H1 (cell line): ENCODE measurements around the gene FAH. TPM values are rescaled to one million over a fixed set of nuclear protein-coding genes. Genes with fewer than 3 reads are reported as not detected.

ENCODE experiments used
- CTCF ChIA-PET: fragments of 300-600 bp; sonication (Branson Sonifier 250); formaldehyde crosslinking; loops from one replicate; lab custom pipeline; 2021; ENCODE audit not compliant: partially characterized antibody; lab: Charles Lee
- POLR2A ChIA-PET: fragments of 300-600 bp; sonication (Branson Sonifier 250); formaldehyde crosslinking; loops from one replicate; lab custom pipeline; 2021; ENCODE audit warnings: inconsistent platforms; ENCODE audit not compliant: partially characterized antibody; lab: Charles Lee
- DNase-seq, 2 experiments: peaks; one replicate each; pipeline versions ENCODE4 v3.0.0 to v3.0.0-alpha.2; 2010 to 2022; ENCODE audit warnings: low spot score in 2 of 2, low read depth in 1 of 2, mixed read lengths in 1 of 2
- FAIRE-seq: peaks from 2 replicates; lab custom pipeline; 2011; peaks lifted over from hg19 to GRCh38; lab: Jason Lieb, UNC
- H2AFZ ChIP-seq: 2 replicates; pipeline ENCODE4 v1.8.1; 2012; ENCODE audit warnings: low read length, inconsistent platforms
- H2AK5ac ChIP-seq: 2 replicates; pipeline ENCODE4 v1.6.1; 2013; ENCODE audit warnings: low read depth, low read length
- H2BK120ac ChIP-seq: replicated peaks from 2 replicates; pipeline ENCODE3; 2013; ENCODE audit warnings: low read depth, low read length, inconsistent platforms
- H2BK12ac ChIP-seq: 2 replicates; pipeline ENCODE4 v1.6.1; 2013; ENCODE audit warnings: low read depth, low read length
- H2BK15ac ChIP-seq: 2 replicates; pipeline ENCODE4 v1.6.1; 2013; ENCODE audit warnings: low read length
- H2BK20ac ChIP-seq: 2 replicates; pipeline ENCODE4 v1.6.1; 2013; ENCODE audit warnings: low read length
- H2BK5ac ChIP-seq: 2 replicates; pipeline ENCODE4 v1.6.1; 2013; ENCODE audit warnings: low read depth, low read length
- H3K14ac ChIP-seq: 2 replicates; pipeline ENCODE4 v1.6.1; 2013; ENCODE audit warnings: inconsistent platforms; ENCODE audit not compliant: insufficient read length
- H3K18ac ChIP-seq: 2 replicates; pipeline ENCODE4 v1.6.1; 2013; ENCODE audit warnings: low read length; ENCODE audit errors: extremely low read depth
- H3K23ac ChIP-seq: 2 replicates; pipeline ENCODE4 v1.6.1; 2013; ENCODE audit warnings: inconsistent platforms; ENCODE audit not compliant: insufficient read length
- H3K23me2 ChIP-seq: 2 replicates; pipeline ENCODE4 v1.6.1; 2013; ENCODE audit warnings: low read depth, low read length
- H3K27ac ChIP-seq: 2 replicates; pipeline ENCODE4 v1.6.1; 2011; ENCODE audit warnings: low read depth, low read length, inconsistent platforms
- H3K27me3 ChIP-seq, 4 experiments: replicated peaks in 1 of 4; 1 replicate in 1 of 4; 2 replicates in 3 of 4; pipeline versions ENCODE4 v1.6.1 to v1.8.1; 2011 to 2013; ENCODE audit warnings: low read length in 3 of 4, mild to moderate bottlenecking in 3 of 4, inconsistent platforms in 2 of 4, mixed read lengths in 2 of 4, moderate library complexity in 1 of 4; ENCODE audit not compliant: control insufficient read depth in 3 of 4, insufficient read depth in 3 of 4; ENCODE audit errors: extremely low read depth in 1 of 4
- H3K36me3 ChIP-seq, 4 experiments: 2 replicates each; pipeline versions ENCODE4 v1.6.1 to v1.8.1; 2011 to 2013; ENCODE audit warnings: mild to moderate bottlenecking in 4 of 4, low read length in 3 of 4, moderate library complexity in 2 of 4, control low read depth in 1 of 4, inconsistent platforms in 1 of 4; ENCODE audit not compliant: insufficient read depth in 4 of 4, control insufficient read depth in 2 of 4
- H3K4ac ChIP-seq: replicated peaks from 2 replicates; pipeline ENCODE3; 2013; ENCODE audit warnings: low read length, low read depth, mixed read lengths, inconsistent platforms; ENCODE audit not compliant: insufficient read length
- H3K4me1 ChIP-seq, 4 experiments: replicated peaks in 1 of 4; 1 replicate in 1 of 4; 2 replicates in 3 of 4; pipeline versions ENCODE4 v1.6.1 to v1.8.1; 2011 to 2013; ENCODE audit warnings: low read length in 3 of 4, inconsistent platforms in 2 of 4, mixed read lengths in 1 of 4; ENCODE audit not compliant: insufficient read depth in 4 of 4, control insufficient read depth in 3 of 4
- H3K4me2 ChIP-seq, 2 experiments: 2 replicates each; pipeline versions ENCODE4 v1.6.1 to v1.8.1; 2011 to 2013; ENCODE audit warnings: low read depth in 2 of 2, low read length in 2 of 2, control low read depth in 1 of 2, inconsistent platforms in 1 of 2, mild to moderate bottlenecking in 1 of 2; ENCODE audit not compliant: insufficient read depth in 1 of 2
- H3K4me3 ChIP-seq, 4 experiments: fragments of 200-600, 300-600 bp in 1 of 4; sonication (generic), shearing (Covaris generic), sonication (Bioruptor Twin) in 1 of 4; 2 replicates each; pipeline versions ENCODE4 v1.5.1 to v1.8.1; 2011 to 2016; ENCODE audit warnings: low read length in 4 of 4, low read depth in 3 of 4, control low read depth in 2 of 4, inconsistent platforms in 2 of 4, mild to moderate bottlenecking in 2 of 4, mixed read lengths in 1 of 4, moderate library complexity in 1 of 4; ENCODE audit not compliant: insufficient read depth in 2 of 4; ENCODE audit errors: extremely low read depth in 1 of 4
- H3K56ac ChIP-seq: replicated peaks from 2 replicates; pipeline ENCODE3; 2013; ENCODE audit warnings: low read depth, mild to moderate bottlenecking, mixed read lengths, low read length, inconsistent platforms; ENCODE audit not compliant: insufficient read length
- H3K79me1 ChIP-seq: 2 replicates; pipeline ENCODE4 v1.6.1; 2013; ENCODE audit warnings: low read depth, low read length, control low read depth
- H3K79me2 ChIP-seq, 2 experiments: 2 replicates each; pipeline versions ENCODE4 v1.6.1 to v1.8.1; 2012 to 2013; ENCODE audit warnings: low read length in 2 of 2, mild to moderate bottlenecking in 2 of 2, inconsistent platforms in 1 of 2; ENCODE audit not compliant: insufficient read depth in 2 of 2, control insufficient read depth in 1 of 2
- H3K9ac ChIP-seq, 4 experiments: replicated peaks in 1 of 4; 1 replicate in 1 of 4; 2 replicates in 3 of 4; pipeline versions ENCODE4 v1.6.1 to v1.8.1; 2011 to 2013; ENCODE audit warnings: low read depth in 3 of 4, low read length in 3 of 4, control low read depth in 2 of 4, mild to moderate bottlenecking in 2 of 4, moderate library complexity in 2 of 4, inconsistent platforms in 1 of 4; ENCODE audit errors: extremely low read depth in 1 of 4
- H3K9me3 ChIP-seq, 2 experiments: 2 replicates each; pipeline versions ENCODE4 v1.6.1 to v1.8.1; 2012 to 2013; ENCODE audit warnings: mild to moderate bottlenecking in 2 of 2, moderate library complexity in 2 of 2, control low read depth in 1 of 2, inconsistent platforms in 1 of 2, low read depth in 1 of 2, low read length in 1 of 2, mixed read lengths in 1 of 2; ENCODE audit not compliant: insufficient read depth in 2 of 2
- H4K20me1 ChIP-seq, 2 experiments: replicated peaks in 1 of 2; 2 replicates each; pipeline versions ENCODE3 to v1.8.1; 2011 to 2013; ENCODE audit warnings: inconsistent platforms in 2 of 2, low read length in 2 of 2, mild to moderate bottlenecking in 1 of 2; ENCODE audit not compliant: insufficient read depth in 2 of 2, control insufficient read depth in 1 of 2
- H4K5ac ChIP-seq: 2 replicates; pipeline ENCODE4 v1.6.1; 2013; ENCODE audit warnings: low read length, low read depth, mixed read lengths, inconsistent platforms; ENCODE audit not compliant: insufficient read length
- H4K8ac ChIP-seq: 2 replicates; pipeline ENCODE4 v1.8.0; 2013; ENCODE audit warnings: mild to moderate bottlenecking, moderate library complexity, low read length, inconsistent platforms; ENCODE audit not compliant: insufficient read depth; ENCODE audit errors: extremely low read depth
- H4K91ac ChIP-seq: replicated peaks from 2 replicates; pipeline ENCODE3; 2013; ENCODE audit warnings: low read length, mixed read lengths, inconsistent platforms; ENCODE audit not compliant: insufficient read length
- KDM1A ChIP-seq: fragments of 200-600, 300-600 bp; sonication (generic); IDR thresholded peaks from 2 replicates; pipeline ENCODE4 v1.7.1; 2016; ENCODE audit warnings: mild to moderate bottlenecking, low read length, borderline replicate concordance
- KDM4A ChIP-seq: IDR thresholded peaks from one replicate; pipeline ENCODE4 v1.7.1; 2012; ENCODE audit warnings: low read depth, mild to moderate bottlenecking, moderate library complexity, low read length, inconsistent platforms; ENCODE audit not compliant: severe bottlenecking
- RAD21 ChIP-seq, 2 experiments: IDR thresholded peaks in 1 of 2; conservative IDR thresholded peaks in 1 of 2; 2 replicates each; pipeline ENCODE4 v1.6.1; 2011; ENCODE audit warnings: low read depth in 2 of 2, low read length in 2 of 2, improper control_type of control experiment in 1 of 2, inconsistent platforms in 1 of 2, mild to moderate bottlenecking in 1 of 2, moderate library complexity in 1 of 2
- SP4 ChIP-seq: IDR thresholded peaks from 2 replicates; pipeline ENCODE4 v1.6.1; 2012; ENCODE audit warnings: low read length, inconsistent platforms
- YY1 ChIP-seq: IDR thresholded peaks from 2 replicates; pipeline ENCODE4 v1.6.1; 2011; ENCODE audit warnings: low read depth, mild to moderate bottlenecking, low read length
- WGBS, 2 experiments: shearing (Covaris generic) in 1 of 2; methylation state at CpG; one replicate each; pipeline versions ENCODE4 v1.1.6 to v1.1.7; 2013 to 2015; ENCODE audit warnings: low lambda C conversion rate in 2 of 2, mixed read lengths in 2 of 2, inconsistent platforms in 1 of 2, low coverage in 1 of 2, missing lambda C conversion rate in 1 of 2; ENCODE audit not compliant: insufficient replicate concordance in 2 of 2, insufficient coverage in 1 of 2, insufficient read length in 1 of 2; ENCODE audit errors: extremely low coverage in 1 of 2, missing lambda C conversion rate in 1 of 2; 5-methylcytosine and 5-hydroxymethylcytosine counted together
- polyA plus RNA-seq, 7 experiments: library from polyadenylated mRNA; depleted of rRNA in 3 of 7; stranded (reverse) in 5 of 7; unstranded in 2 of 7; fragments of >200 nt in 5 of 7; fragments of 200-250 nt in 2 of 7; gene quantifications; 1 replicate in 5 of 7; 2 replicates in 1 of 7; 4 replicates in 1 of 7; pipeline versions ENCODE4 v1.2.1 to v1.2.3, GENCODE V29; 2011 to 2013; ENCODE audit warnings: missing spikeins in 2 of 7, mixed read lengths in 2 of 7
- total RNA-seq: library from RNA; stranded (reverse); fragmentation: NEBNext Ultra II Directional; extraction: Animal tissue kit (Norgen Biotek cat#: 25700); gene quantifications from 2 replicates; pipeline ENCODE4 v1.2.1, GENCODE V29; 2021
- TF ChIP-seq, protein P1 (sequence below), 3 experiments: IDR thresholded peaks; 1 replicate in 2 of 3; 2 replicates in 1 of 3; pipeline versions ENCODE4 v1.5.1 to v1.6.1; 2011; ENCODE audit warnings: low read length in 3 of 3, mild to moderate bottlenecking in 3 of 3, inconsistent platforms in 2 of 3, low read depth in 1 of 3, moderate library complexity in 1 of 3; ENCODE audit not compliant: insufficient read depth in 1 of 3; ENCODE audit errors: control extremely low read depth in 1 of 3

Gene FAH
- total and polyA plus RNA-seq, 2 of the 8 experiments (the other 6 are each of a cell fraction or from before 2014, with no cell fraction given): 20.0 to 21.7 TPM

DNA sequence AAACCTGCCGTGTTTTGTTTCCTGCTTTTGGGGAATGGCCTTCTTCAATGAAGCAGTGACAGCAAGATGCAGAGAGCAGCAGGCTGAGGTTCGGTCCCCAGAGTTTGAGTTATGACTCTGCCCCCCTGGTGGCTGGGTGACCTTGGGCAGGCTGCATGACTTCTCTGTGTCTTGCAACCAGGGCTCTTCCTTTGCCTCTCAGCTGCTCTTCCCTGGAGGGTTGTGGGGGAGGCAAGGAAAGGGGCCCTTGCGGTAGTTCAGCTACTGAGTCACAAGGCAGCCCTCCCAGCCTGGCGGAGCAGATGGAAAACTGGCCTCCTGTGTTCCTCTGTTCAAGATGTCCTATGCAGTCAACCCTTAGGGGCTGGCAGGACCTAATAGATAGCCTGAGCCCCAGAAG is 82.1 kb downstream of the FAH start:
- Histone ChIP-seq H2BK20ac (no peak overlapping the region), H3K79me1 (no peaks in the 10 kb centered on the region), H4K5ac (no peak overlapping the region), H2BK5ac (no peak overlapping the region), H2AK5ac (no peak overlapping the region), H3K27me3 (no peaks in the 10 kb centered on the region), H4K8ac (no peak overlapping the region), H3K36me3 (no peaks in the 10 kb centered on the region), H3K9me3 (no peaks in the 10 kb centered on the region), H2BK12ac (no peak overlapping the region), H2BK120ac (no peak overlapping the region), H3K4me3 (no peak overlapping the region), H3K56ac (no peak overlapping the region), H3K23me2 (no peaks in the 10 kb centered on the region), H3K9ac (no peak overlapping the region), H3K27ac (no peak overlapping the region), H2BK15ac (no peak overlapping the region), H3K4me2 (no peak overlapping the region), H3K14ac (no peak overlapping the region), H3K4ac (no peak overlapping the region), H4K20me1 (no peaks in the 10 kb centered on the region), H3K79me2 (no peaks in the 10 kb centered on the region), H3K4me1 (no peaks in the 10 kb centered on the region), H3K18ac (no peak overlapping the region), H3K23ac (no peak overlapping the region), H4K91ac (no peak overlapping the region), H2AFZ (no peak overlapping the region; the same call in 1 of the 2 replicates)
- CTCF ChIA-PET: interaction anchor here (0.8 to 2.8 kb wide), 21 partner anchors 9 to 461 kb away, joined by 3 to 17 read pairs (median 4); no protein-coding TSS in a partner anchor
- TF ChIP-seq YY1: no peak
- no peak for TF ChIP-seq SP4
- TF ChIP-seq, protein P1, sequence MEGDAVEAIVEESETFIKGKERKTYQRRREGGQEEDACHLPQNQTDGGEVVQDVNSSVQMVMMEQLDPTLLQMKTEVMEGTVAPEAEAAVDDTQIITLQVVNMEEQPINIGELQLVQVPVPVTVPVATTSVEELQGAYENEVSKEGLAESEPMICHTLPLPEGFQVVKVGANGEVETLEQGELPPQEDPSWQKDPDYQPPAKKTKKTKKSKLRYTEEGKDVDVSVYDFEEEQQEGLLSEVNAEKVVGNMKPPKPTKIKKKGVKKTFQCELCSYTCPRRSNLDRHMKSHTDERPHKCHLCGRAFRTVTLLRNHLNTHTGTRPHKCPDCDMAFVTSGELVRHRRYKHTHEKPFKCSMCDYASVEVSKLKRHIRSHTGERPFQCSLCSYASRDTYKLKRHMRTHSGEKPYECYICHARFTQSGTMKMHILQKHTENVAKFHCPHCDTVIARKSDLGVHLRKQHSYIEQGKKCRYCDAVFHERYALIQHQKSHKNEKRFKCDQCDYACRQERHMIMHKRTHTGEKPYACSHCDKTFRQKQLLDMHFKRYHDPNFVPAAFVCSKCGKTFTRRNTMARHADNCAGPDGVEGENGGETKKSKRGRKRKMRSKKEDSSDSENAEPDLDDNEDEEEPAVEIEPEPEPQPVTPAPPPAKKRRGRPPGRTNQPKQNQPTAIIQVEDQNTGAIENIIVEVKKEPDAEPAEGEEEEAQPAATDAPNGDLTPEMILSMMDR (IDR thresholded peaks at IDR 0.05; ENCODE audit: control extremely low read depth in 1 of 3, insufficient read depth in 1 of 3, low read depth in 1 of 3, low read length in 3 of 3): peak; percentile 57 to 78 (median 71)
- no peak for TF ChIP-seq KDM4A
- TF ChIP-seq KDM1A: 0 out of 2 replicates have a peak, but pooled peaks have one; percentile 12
- TF ChIP-seq RAD21 (IDR thresholded peaks at IDR 0.05 in 1 of 2, conservative IDR thresholded peaks at IDR 0.05 in 1 of 2; ENCODE audit: low read depth in 2 of 2, low read length in 2 of 2): peak; percentile 45 to 53; a peak in 3 of 4 replicates
- POLR2A ChIA-PET: no interaction called here
- DNase-seq (peak; percentile 31 to 80), FAIRE-seq (no peak)
- WGBS, 2 experiments: 77% methylated on average over 4 of the region's 4 CpGs; no CpG with 5 or more reads in 1 of the 2 experiments
